DMS53 treated with DMSO at 0.1 percent for 48 hours (cell line): ENCODE results near the gene TRAPPC10.

Experiments used
- DNase-seq: peaks from one replicate; lab custom pipeline; 2025; ENCODE audit not compliant: unreplicated experiment; lab: John Stamatoyannopoulos, UW

TRAPPC10 gene

DNA sequence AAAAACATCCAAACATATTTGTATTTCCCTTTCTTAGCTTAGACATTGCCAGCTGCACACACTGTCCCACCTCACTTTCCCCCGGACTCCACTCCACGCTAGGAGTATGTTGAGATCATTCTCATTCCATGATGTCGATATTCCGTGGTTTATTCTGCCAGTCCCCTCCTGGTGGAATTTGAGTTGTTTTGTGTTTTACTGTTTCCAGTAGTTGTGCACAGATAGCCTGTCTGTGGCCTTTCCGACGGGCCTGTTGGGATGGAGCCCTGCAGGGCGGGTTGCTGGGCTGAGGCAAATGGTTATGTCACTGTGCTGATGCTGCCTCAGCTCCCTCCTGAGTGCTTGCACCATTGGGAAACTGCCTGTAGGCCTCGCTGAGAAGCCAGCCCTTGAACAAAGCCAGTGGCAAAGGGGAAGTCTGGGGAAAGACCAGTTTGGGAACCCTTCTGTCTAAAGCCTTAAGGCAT is 12.8 kb downstream of the TRAPPC10 start:
- no peak for DNase-seq

GRCh38 chr21:44027607-44028286 is 15.6 kb downstream of the TRAPPC10 start:
- DNase-seq: no peak

DNA sequence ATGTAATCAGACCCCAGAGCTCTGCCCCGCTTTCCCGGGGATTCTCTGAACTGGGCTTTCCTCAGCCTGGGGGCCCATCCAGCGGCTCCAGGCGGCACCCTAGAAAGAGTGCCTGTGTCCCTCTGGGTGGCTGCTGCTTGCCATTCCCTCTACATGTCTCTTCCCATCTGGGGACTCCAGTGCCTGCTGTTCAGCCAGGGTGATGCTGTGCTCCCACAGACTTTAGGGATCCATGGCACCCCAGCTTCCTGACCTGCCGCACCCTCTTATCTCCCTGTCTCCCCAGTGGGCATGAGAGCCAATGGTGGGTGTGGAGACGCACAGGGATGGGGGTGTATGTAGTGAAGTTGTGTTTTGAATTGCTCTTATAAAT is 16.2 kb downstream of the TRAPPC10 start:
- DNase-seq: no peak

- no peak for DNase-seq
These were observed 17.5 kb downstream of the TRAPPC10 start for GRCh38 chr21:44029460-44030087.

DNA sequence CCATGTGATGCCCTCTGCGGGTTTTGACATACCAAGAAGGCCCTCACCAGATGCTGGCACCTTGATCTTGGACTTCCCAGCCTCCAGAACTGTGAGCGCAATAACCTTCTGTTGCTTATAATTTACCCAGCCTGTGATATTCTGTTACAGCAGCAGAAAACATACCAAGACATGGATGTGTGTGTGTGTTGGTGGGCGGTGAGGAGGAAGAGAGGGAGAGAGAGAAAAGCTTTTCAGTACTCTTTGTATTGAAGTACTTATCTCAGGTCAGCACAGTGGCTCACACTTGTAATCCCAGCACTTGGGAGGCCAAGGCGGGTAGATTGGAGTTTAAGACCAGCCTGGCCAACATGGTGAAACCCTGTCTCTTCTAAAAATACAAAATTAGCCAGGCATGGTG is 23.1 kb downstream of the TRAPPC10 start:
- DNase-seq: no peak

DNA sequence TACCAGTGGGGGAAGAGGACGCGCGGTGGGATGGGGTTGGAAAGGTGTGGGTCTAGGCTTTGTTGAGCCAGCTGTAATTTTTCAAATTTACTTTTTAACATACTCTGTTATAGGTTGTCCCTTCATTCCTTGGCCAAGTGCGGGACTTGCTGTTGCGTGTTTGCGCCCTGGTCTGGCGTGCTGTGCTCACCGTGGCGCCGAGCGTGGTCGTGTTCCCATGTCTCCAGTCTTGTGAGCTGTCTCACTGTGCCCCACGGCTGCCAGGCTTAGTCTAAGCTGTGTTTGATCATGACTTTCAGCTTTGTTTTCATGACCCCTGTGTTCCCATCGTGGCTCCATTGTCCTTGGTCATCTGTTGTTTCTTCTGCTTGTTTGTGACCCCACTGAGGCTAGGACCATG is 26.0 kb downstream of the TRAPPC10 start:
- no peak for DNase-seq

DNA sequence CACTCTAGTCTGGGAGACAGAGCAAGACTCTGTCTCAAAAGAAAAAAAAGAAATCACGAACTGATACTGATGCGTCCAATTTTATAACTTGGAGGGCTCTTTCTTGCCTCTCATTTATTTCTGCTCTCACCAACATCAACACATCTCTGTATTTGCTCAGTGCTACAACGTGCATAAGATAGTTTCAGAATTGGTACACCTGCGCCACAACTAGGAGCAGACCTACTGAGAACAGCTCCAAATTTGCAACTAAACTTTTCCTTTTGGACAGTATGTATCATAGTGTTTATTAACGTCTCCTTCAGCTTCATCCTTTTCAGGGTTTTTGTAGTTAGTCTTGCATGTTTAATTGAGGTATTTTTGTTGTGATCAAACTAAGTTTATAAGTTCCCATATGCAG is 27.7 kb downstream of the TRAPPC10 start:
- DNase-seq: no peak

GRCh38 chr21:44043613-44044012 is 31.5 kb downstream of the TRAPPC10 start:
- no peak for DNase-seq

GRCh38 chr21:44046734-44047133 is 34.6 kb downstream of the TRAPPC10 start:
- DNase-seq: no peak

- no peak for DNase-seq
These were observed 36.0 kb downstream of the TRAPPC10 start for GRCh38 chr21:44047996-44048560.

DNA sequence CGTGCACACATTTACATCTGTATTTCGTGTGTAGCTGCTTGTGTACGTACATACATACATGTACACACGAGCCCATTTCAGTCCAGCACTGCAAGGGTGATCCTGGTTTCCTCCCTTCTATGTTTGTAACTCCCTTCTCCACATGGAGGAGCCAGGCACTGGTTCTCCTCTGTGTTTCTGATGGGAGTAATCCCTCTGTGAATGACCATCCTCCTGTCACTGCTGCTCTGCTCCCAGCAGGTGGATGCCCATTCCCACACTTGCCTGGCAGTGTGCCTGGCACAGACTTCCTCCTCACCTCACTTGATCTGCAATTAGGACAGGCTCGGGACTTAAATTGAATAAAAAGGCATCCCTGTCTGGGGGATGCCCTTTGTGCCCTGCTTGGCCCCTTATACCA is 37.1 kb downstream of the TRAPPC10 start:
- DNase-seq: no peak

- no peak for DNase-seq
These were observed 37.5 kb downstream of the TRAPPC10 start for GRCh38 chr21:44049606-44050005.

- no peak for DNase-seq
These were observed 38.2 kb downstream of the TRAPPC10 start for GRCh38 chr21:44050276-44050675.

GRCh38 chr21:44051462-44051941 is 39.4 kb downstream of the TRAPPC10 start:
- DNase-seq: no peak

- DNase-seq: peak; percentile 53
These were observed 40.1 kb downstream of the TRAPPC10 start for GRCh38 chr21:44052071-44052829.

GRCh38 chr21:44052830-44053226 is 40.7 kb downstream of the TRAPPC10 start:
- no peak for DNase-seq

GRCh38 chr21:44053567-44053966 is 41.5 kb downstream of the TRAPPC10 start:
- no peak for DNase-seq

- DNase-seq: no peak
These were observed 42.6 kb downstream of the TRAPPC10 start for GRCh38 chr21:44054710-44055109.

- no peak for DNase-seq
These were observed 44.9 kb downstream of the TRAPPC10 start for GRCh38 chr21:44057055-44057454.

DNA sequence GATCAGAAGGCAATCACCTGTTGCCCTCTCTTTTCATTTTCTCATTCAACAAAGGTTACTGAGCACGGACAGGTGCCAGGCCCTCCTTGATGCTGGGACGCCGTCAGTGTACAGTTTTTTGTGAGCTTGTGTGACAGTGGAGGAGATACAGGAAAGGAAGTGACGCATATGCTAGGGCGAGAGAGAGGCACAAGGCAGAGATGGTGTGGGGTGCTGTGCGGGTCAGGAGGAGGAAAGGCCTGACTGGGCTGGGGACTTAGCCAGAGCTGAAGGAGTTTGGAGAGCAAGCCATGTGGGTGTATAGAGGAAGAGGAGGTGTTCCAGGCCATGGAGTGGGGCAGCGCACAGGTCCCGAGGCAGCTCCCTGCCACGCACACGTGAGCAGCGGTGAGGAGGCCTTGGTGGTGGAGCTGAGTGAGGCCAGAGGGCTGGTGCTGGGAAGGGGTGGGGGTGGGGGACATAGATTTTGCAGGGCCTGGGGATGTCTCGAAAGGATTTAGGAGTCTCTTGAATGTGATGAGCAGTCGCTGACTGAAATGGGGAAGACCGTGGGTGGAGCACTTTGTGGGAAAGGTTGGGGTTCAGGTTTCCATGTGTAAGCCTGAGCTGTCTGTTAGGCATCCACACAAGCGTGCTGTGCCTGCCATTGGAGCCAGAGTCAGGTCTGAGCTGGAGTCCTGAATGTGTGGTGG is 46.0 kb downstream of the TRAPPC10 start:
- DNase-seq: no peak

DNA sequence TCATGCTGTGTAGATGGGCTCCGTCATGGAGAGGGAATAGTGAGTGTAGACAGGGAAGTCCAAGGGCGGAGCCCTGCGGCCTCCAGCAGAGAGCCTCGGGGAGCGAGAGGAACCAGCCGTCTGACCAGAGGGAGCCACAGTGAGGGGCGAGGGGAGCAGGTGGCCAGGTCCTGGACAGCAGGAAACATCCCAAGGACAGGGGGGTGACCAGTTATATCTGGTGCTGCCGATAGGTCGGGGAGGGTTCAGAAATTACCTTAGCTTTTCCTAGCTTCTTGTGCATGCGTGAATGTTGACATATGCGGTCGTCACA is 46.5 kb downstream of the TRAPPC10 start:
- DNase-seq: no peak
